IMR-90 (cell line): ENCODE data around the gene FBLN7. TPM values are rescaled to one million over a fixed set of nuclear protein-coding genes. Genes with fewer than 3 reads are reported as not detected.
"Not testable (repeated sequence)": the region's sequence is repeated elsewhere in the genome, so short reads cannot be mapped to it uniquely, and the experiment has no call there.

Experiments
- ATAC-seq: fragments of 200-7000 bp; cut with Tn5 transposase; 2 replicates; pipeline ENCODE4 v1.9.1; 2020; ENCODE audit warnings: low read depth, mild to moderate bottlenecking, moderate library complexity
- BruUV-seq: library from RNA; stranded (reverse); fragments of 400-500 nt; replicated peaks from 2 replicates; lab custom pipeline; 2021; lab: Mats Ljungman, UMichigan
- CTCF ChIA-PET: fragments of 300-600 bp; formaldehyde crosslinking; extraction: SDS; loops from one replicate; lab custom pipeline; 2021; ENCODE audit warnings: antibody characterized with exemption; lab: Yijun Ruan, JAX
- POLR2A ChIA-PET: fragments of 300-600 bp; sonication (Branson Sonifier 250); formaldehyde crosslinking; loops from one replicate; lab custom pipeline; 2022; ENCODE audit warnings: antibody characterized with exemption; ENCODE audit not compliant: unreplicated experiment; lab: Charles Lee
- DNase-seq: peaks from one replicate; pipeline ENCODE4 v3.0.0; 2013
- H2AFZ ChIP-seq: replicated peaks from 2 replicates; pipeline ENCODE3; 2013; ENCODE audit warnings: low read length, mild to moderate bottlenecking; ENCODE audit not compliant: poor library complexity
- H2AK5ac ChIP-seq: 2 replicates; pipeline ENCODE4 v1.6.1; 2013; ENCODE audit warnings: low read depth, low read length, inconsistent platforms
- H2AK9ac ChIP-seq: replicated peaks from 2 replicates; pipeline ENCODE3; 2013; ENCODE audit warnings: mild to moderate bottlenecking, low read depth, low read length, moderate library complexity; ENCODE audit not compliant: poor library complexity
- H2BK120ac ChIP-seq: 2 replicates; pipeline ENCODE4 v1.6.1; 2013; ENCODE audit warnings: low read depth, low read length, inconsistent platforms
- H2BK15ac ChIP-seq: 3 replicates; pipeline ENCODE4 v1.6.1; 2013; ENCODE audit warnings: low read depth, low read length, inconsistent platforms
- H2BK20ac ChIP-seq: 2 replicates; pipeline ENCODE4 v1.6.1; 2013; ENCODE audit warnings: low read depth, mild to moderate bottlenecking, inconsistent platforms, low read length, moderate library complexity
- H2BK5ac ChIP-seq: 2 replicates; pipeline ENCODE4 v1.6.1; 2013; ENCODE audit warnings: mild to moderate bottlenecking, low read depth, low read length, inconsistent platforms; ENCODE audit not compliant: poor library complexity, severe bottlenecking
- H3K14ac ChIP-seq: replicated peaks from 2 replicates; pipeline ENCODE4 v1.6.1; 2013; ENCODE audit warnings: low read depth, low read length, inconsistent platforms
- H3K18ac ChIP-seq: 2 replicates; pipeline ENCODE4 v1.6.1; 2013; ENCODE audit warnings: low read depth, low read length, control low read depth
- H3K23ac ChIP-seq: 2 replicates; pipeline ENCODE4 v1.6.1; 2013; ENCODE audit warnings: low read depth, low read length, inconsistent platforms
- H3K27ac ChIP-seq: 2 replicates; pipeline ENCODE4 v1.5.1; 2013; ENCODE audit warnings: mild to moderate bottlenecking, control low read depth, low read length; ENCODE audit not compliant: insufficient read depth
- H3K27me3 ChIP-seq: 2 replicates; pipeline ENCODE4 v1.6.1; 2013; ENCODE audit warnings: low read length; ENCODE audit not compliant: control insufficient read depth, insufficient read depth
- H3K36me3 ChIP-seq: 2 replicates; pipeline ENCODE4 v1.6.1; 2013; ENCODE audit warnings: low read length, mixed read lengths; ENCODE audit not compliant: control insufficient read depth, insufficient read depth
- H3K4ac ChIP-seq: 2 replicates; pipeline ENCODE4 v1.6.1; 2013; ENCODE audit warnings: low read depth, low read length, inconsistent platforms
- H3K4me1 ChIP-seq: 2 replicates; pipeline ENCODE4 v1.6.1; 2013; ENCODE audit warnings: low read length, mixed read lengths; ENCODE audit not compliant: control insufficient read depth, insufficient read depth
- H3K4me2 ChIP-seq: 2 replicates; pipeline ENCODE4 v1.6.1; 2013; ENCODE audit warnings: low read depth, mild to moderate bottlenecking, control low read depth, low read length, moderate library complexity
- H3K4me3 ChIP-seq: 2 replicates; pipeline ENCODE4 v1.5.1; 2013; ENCODE audit warnings: low read depth, mild to moderate bottlenecking, control low read depth, low read length, moderate library complexity; ENCODE audit not compliant: insufficient read depth
- H3K56ac ChIP-seq: 2 replicates; pipeline ENCODE4 v1.6.1; 2013; ENCODE audit warnings: low read length, inconsistent platforms; ENCODE audit not compliant: insufficient read depth; ENCODE audit errors: extremely low read depth
- H3K79me1 ChIP-seq, 2 experiments: 2 replicates each; pipeline ENCODE4 v1.6.1; 2013; ENCODE audit warnings: low read length in 2 of 2, inconsistent platforms in 1 of 2, low read depth in 1 of 2
- H3K9ac ChIP-seq: 2 replicates; pipeline ENCODE4 v1.6.1; 2013; ENCODE audit warnings: low read depth, low read length, control low read depth
- H3K9me1 ChIP-seq: 2 replicates; pipeline ENCODE4 v1.6.1; 2013; ENCODE audit warnings: low read length, inconsistent platforms; ENCODE audit not compliant: insufficient read depth
- H3K9me3 ChIP-seq: 2 replicates; pipeline ENCODE4 v1.6.1; 2013; ENCODE audit warnings: low read length; ENCODE audit not compliant: control insufficient read depth, insufficient read depth
- H4K20me1 ChIP-seq: 2 replicates; pipeline ENCODE4 v1.6.1; 2013; ENCODE audit warnings: low read length, inconsistent platforms; ENCODE audit not compliant: insufficient read depth
- H4K5ac ChIP-seq: 2 replicates; pipeline ENCODE4 v1.6.1; 2013; ENCODE audit warnings: mild to moderate bottlenecking, low read depth, low read length, control low read depth
- H4K8ac ChIP-seq, 2 experiments: 2 replicates each; pipeline ENCODE4 v1.6.1; 2013; ENCODE audit warnings: low read depth in 2 of 2, low read length in 2 of 2, control low read depth in 1 of 2, inconsistent platforms in 1 of 2
- H4K91ac ChIP-seq: 2 replicates; pipeline ENCODE4 v1.6.1; 2013; ENCODE audit warnings: low read depth, low read length, inconsistent platforms; ENCODE audit not compliant: insufficient read depth
- WGBS, 2 experiments: methylation state at CpG; one replicate each; pipeline versions ENCODE4 v1.1.5 to v1.1.7; 2013; ENCODE audit warnings: missing lambda C conversion rate in 2 of 2; ENCODE audit not compliant: insufficient read length in 1 of 2; ENCODE audit errors: extremely low coverage in 2 of 2; 5-methylcytosine and 5-hydroxymethylcytosine counted together
- dilution Hi-C: fragments of 300-500 bp; cut with HindIII; formaldehyde crosslinking; loops from one replicate; pipeline ENCODE4 v1.14.3; 2018; ENCODE audit warnings: low sequenced_read_pairs; ENCODE audit not compliant: unreplicated experiment
- in situ Hi-C: fragments of 300-500 bp; cut with MboI; formaldehyde crosslinking; loops from 3 replicates; pipeline ENCODE4 v1.14.3; 2019; ENCODE audit warnings: low sequenced_read_pairs, inconsistent platforms, mixed read lengths
- intact Hi-C: fragments of 100-400 bp; cut with micrococcal nuclease; formaldehyde crosslinking; loops from 2 replicates; pipeline ENCODE4 v1.10.0; 2022
- polyA plus RNA-seq, 3 experiments: library from polyadenylated mRNA; depleted of rRNA; stranded (reverse); fragments of >200 nt; gene quantifications; 2 replicates each; pipeline ENCODE4 v1.2.3, GENCODE V29; 2012; ENCODE audit warnings: low replicate concordance in 1 of 3
- total RNA-seq: library from RNA; depleted of rRNA; stranded (reverse); fragments of >200 nt; gene quantifications from 2 replicates; pipeline ENCODE4 v1.2.3, GENCODE V29; 2012

The FBLN7 gene
- total and polyA plus RNA-seq, 2 of the 4 experiments (the other 2 are of a cell fraction) = 0.18 to 1.2 TPM

DNA sequence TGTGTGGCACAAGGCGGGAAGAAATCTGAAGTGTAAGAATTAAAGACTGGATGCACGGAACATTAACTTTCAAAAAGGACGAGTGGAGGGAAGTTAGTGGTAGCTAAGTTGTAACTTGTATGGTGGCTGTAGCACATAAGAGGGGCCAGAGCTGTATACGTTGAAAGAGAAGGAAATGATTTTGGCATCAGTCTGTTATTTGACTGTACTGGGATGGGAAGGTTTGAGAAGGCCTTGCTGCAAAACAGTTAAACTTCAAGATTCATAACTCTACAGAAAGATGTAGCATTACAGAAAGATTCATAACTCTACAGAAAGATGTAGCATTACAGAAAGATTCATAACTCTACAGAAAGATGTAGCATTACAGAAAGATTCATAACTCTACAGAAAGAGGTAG is 24.8 kb upstream of the FBLN7 start:
- in situ Hi-C loops, dilution Hi-C loops, H4K5ac ChIP-seq: not testable (repeated sequence)

More for the DNA sequence above, 24.8 kb upstream of the FBLN7 start:
- ATAC-seq, H3K9me3 ChIP-seq, H3K27me3 ChIP-seq, H4K91ac ChIP-seq, H3K9me1 ChIP-seq, H3K4ac ChIP-seq, H4K8ac ChIP-seq, POLR2A ChIA-PET, H3K9ac ChIP-seq, H3K4me2 ChIP-seq, H2AK5ac ChIP-seq, H2BK20ac ChIP-seq, H3K14ac ChIP-seq, H2BK15ac ChIP-seq, H4K20me1 ChIP-seq, DNase-seq, BruUV-seq, H3K27ac ChIP-seq, H2BK120ac ChIP-seq, H3K4me1 ChIP-seq, H3K4me3 ChIP-seq, H2AFZ ChIP-seq, H3K56ac ChIP-seq, H3K23ac ChIP-seq, H2BK5ac ChIP-seq, CTCF ChIA-PET, H2AK9ac ChIP-seq, H3K18ac ChIP-seq: not testable (repeated sequence)
- intact Hi-C loops = loop anchor here (10.0 kb wide), 1 partner anchor 131 kb away; no protein-coding TSS in a partner anchor
- peaks cover 5 to 18% of the 10 kb centered on the region in 2 experiments; a peak in 3 of 4 replicates for H3K79me1 ChIP-seq
- 100% methylated on average over 3 of the region's 4 CpGs; no CpG with 5 or more reads in 1 of the 2 experiments for WGBS, 2 experiments
- peaks cover 20% of the 10 kb centered on the region for H3K36me3 ChIP-seq
